ENCODE measurements around the gene USP38. TPM values are rescaled to one million over a fixed set of nuclear protein-coding genes. Genes with fewer than 3 reads are reported as not detected.
"Not testable (repeated sequence)": the region's sequence is repeated elsewhere in the genome, so short reads cannot be mapped to it uniquely, and the experiment has no call there.

USP38 gene, protein sequence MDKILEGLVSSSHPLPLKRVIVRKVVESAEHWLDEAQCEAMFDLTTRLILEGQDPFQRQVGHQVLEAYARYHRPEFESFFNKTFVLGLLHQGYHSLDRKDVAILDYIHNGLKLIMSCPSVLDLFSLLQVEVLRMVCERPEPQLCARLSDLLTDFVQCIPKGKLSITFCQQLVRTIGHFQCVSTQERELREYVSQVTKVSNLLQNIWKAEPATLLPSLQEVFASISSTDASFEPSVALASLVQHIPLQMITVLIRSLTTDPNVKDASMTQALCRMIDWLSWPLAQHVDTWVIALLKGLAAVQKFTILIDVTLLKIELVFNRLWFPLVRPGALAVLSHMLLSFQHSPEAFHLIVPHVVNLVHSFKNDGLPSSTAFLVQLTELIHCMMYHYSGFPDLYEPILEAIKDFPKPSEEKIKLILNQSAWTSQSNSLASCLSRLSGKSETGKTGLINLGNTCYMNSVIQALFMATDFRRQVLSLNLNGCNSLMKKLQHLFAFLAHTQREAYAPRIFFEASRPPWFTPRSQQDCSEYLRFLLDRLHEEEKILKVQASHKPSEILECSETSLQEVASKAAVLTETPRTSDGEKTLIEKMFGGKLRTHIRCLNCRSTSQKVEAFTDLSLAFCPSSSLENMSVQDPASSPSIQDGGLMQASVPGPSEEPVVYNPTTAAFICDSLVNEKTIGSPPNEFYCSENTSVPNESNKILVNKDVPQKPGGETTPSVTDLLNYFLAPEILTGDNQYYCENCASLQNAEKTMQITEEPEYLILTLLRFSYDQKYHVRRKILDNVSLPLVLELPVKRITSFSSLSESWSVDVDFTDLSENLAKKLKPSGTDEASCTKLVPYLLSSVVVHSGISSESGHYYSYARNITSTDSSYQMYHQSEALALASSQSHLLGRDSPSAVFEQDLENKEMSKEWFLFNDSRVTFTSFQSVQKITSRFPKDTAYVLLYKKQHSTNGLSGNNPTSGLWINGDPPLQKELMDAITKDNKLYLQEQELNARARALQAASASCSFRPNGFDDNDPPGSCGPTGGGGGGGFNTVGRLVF
- total RNA-seq (28.7 TPM), polyA plus RNA-seq (9.5 TPM)

DNA sequence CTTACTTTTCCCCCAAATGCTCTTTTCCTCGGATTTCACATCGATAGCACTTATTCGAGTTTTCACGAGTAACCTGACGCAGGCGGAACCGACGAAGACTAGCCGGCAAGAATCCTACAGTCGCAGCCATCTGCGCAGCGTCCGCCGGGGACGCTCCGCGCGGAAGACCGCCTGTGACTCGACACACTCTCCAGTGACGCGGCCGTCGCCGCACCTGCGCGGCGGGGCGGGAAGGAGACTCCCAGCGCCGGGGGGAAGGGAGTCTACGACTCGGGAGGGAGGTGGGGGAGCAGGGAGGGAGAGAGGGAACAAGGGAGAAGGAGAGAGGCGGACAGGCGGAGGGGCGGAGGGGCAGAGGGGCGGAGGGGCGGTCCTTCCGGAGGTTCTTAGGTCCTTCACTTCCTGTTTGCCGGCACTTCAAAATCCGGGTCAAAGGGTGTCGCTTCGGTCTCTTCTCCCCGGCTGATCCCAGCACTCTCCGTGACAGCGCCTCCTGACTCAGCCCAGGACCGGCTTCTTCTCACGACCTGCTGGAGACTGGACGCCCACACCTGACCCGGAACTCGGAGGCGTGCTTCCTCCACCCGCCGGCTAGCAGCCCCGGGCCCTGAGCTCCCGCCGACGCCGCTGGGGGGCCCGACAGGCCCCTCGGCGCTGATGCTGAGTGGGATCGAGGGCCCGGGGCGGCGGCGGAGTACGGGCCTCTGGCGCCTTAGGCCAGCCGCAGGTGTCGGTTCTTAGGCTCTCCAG is at the start of gene USP38:
USP38 (plus strand) TSS at position 415 of the 750 bp plus-strand sequence. CDS start 534 bp downstream, outside the sequence.
- H3K4me3 ChIP-seq (ENCODE audit: low read depth, low read length), result peak within 1 kb of the TSS; percentile 95
- DNase-seq (ENCODE audit: extremely low spot score), result peak; percentile 80
- H3K27ac ChIP-seq (ENCODE audit: low read depth), result peak within 1 kb of the TSS; percentile 93
- H3K36me3 ChIP-seq (ENCODE audit: insufficient read depth), result no peaks in the 10 kb centered on the region
- WGBS, result under 1% methylated on average over 70 of the region's 71 CpGs
- no peaks in the 10 kb centered on the region for H3K4me1 ChIP-seq (ENCODE audit: insufficient read depth)

DNA sequence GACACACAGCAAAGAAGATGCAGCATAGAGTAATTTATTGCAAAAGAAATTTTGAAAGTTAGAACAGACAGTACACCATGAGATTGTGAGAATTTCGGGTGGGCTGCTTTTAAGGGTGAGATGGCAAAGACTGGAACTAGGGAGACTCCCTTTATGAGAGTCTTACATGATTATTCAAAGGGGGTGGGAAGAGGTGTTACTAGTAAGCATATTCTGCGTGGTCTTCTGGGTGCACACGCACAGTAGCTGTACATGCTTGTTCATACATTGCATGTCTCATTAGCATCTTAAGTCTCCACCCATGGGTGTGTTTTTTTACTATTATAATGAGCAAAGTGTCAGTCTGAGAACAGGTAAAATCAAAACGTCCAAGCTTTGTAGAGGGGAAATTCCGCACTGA is 49.4 kb upstream of the USP38 start:
- H3K36me3 ChIP-seq (ENCODE audit: insufficient read depth), result no peaks in the 10 kb centered on the region
- no peak overlapping the region for H3K27ac ChIP-seq (ENCODE audit: low read depth)
- WGBS, result 86% methylated on average over 5 of the region's 5 CpGs
- no peaks in the 10 kb centered on the region for H3K4me1 ChIP-seq (ENCODE audit: insufficient read depth)
- DNase-seq (ENCODE audit: extremely low spot score), result no peak
- no peak overlapping the region for H3K4me3 ChIP-seq (ENCODE audit: low read depth, low read length)

DNA sequence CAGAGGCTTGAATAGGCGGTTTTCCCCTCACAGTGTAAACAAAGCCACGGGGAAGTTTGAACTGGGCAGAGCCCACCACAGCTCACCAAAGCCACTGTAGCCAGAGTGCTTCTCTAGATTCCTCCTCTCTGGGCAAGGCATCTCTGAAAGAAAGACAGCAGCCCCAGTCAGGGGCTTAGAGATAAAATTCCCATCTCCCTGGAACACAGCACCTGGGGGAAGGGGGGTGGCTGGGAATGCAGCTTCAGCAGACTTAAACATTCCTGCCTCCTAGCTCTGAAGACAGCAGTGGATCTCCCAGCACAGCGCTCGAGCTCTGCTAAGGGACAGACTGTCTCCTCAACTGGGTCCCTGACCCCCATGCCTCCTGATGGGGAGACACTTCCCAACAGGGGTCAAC is 44.0 kb upstream of the USP38 start:
- H3K4me1 ChIP-seq (ENCODE audit: insufficient read depth), result no peaks in the 10 kb centered on the region
- H3K27ac ChIP-seq (ENCODE audit: low read depth), result no peak overlapping the region
- WGBS, result 74% methylated on average over 4 of the region's 4 CpGs
- no peak overlapping the region for H3K4me3 ChIP-seq (ENCODE audit: low read depth, low read length)
- H3K36me3 ChIP-seq (ENCODE audit: insufficient read depth), result no peaks in the 10 kb centered on the region
- DNase-seq (ENCODE audit: extremely low spot score), result no peak

DNA sequence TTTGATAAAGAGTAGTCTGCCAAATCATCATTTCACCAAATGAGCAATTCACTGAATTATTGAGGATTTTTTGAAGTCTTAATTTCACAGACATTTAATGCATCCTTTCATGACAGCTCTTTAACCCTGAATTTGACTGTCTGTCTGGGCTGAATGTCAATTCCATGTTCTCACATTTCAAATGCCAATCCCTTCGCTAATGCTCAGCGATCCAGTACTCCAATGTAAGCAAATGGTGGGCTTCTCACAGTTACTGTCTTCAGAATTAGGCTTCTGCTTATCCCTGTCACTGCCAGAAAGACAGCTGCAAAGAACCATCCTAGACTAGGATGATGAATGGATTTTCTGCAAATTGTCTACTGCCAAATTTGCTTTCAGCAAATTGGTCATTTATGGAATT is 36.2 kb upstream of the USP38 start:
- no peaks in the 10 kb centered on the region for H3K4me1 ChIP-seq (ENCODE audit: insufficient read depth)
- DNase-seq (ENCODE audit: extremely low spot score), result no peak
- H3K27ac ChIP-seq (ENCODE audit: low read depth), result no peak overlapping the region
- WGBS, result 77% methylated on average over 2 of the region's 2 CpGs
- no peak overlapping the region for H3K4me3 ChIP-seq (ENCODE audit: low read depth, low read length)
- H3K36me3 ChIP-seq (ENCODE audit: insufficient read depth), result no peaks in the 10 kb centered on the region

DNA sequence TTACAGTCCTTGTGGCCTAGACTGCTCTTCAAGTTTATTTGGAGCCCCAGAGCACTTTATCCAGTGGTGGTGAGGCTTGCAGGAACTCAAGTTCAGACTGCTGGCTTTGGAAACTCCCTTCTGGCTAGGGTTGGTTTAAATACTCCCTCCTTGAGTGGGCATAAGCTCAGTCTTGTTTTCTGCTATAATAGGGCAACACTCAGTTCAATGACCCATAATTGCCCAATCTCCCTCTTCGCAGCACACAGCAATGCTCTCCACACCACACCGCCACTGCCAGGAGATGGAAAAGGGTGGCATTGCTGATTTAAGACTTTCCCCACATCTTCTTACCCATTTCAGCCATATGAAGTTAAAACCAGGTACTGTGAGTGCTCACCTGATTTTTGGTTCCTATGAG is 27.9 kb upstream of the USP38 start:
- H3K36me3 ChIP-seq (ENCODE audit: insufficient read depth), result no peaks in the 10 kb centered on the region
- H3K4me1 ChIP-seq (ENCODE audit: insufficient read depth), result no peaks in the 10 kb centered on the region
- no peak for DNase-seq (ENCODE audit: extremely low spot score)
- no peak overlapping the region for H3K27ac ChIP-seq (ENCODE audit: low read depth)
- no peak overlapping the region for H3K4me3 ChIP-seq (ENCODE audit: low read depth, low read length)
- WGBS, result 97% methylated on average over 2 of the region's 2 CpGs

DNA sequence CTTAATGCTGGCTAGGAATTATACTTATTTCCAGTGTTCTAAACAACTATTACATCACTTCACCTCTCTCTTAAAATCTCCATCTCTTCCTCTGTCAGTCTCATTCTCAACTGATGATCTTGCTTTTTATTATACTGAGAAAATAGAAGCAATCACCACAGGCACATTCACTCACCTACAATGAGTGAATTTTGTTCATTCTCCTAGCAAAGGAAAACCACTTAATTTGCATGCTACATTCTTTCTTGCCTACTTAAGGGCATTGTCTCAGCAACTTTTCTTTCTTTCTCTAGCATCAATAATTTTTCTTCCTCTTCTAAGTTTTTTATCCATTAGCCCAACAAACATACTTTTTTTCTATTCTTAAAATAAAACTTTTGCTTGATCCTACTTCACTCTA is 21.1 kb upstream of the USP38 start:
- Histone ChIP-seq H3K36me3 (ENCODE audit: insufficient read depth) (no peaks in the 10 kb centered on the region), H3K4me1 (ENCODE audit: insufficient read depth) (no peaks in the 10 kb centered on the region), H3K4me3 (ENCODE audit: low read depth, low read length) (no peak overlapping the region), H3K27ac (ENCODE audit: low read depth) (no peak overlapping the region)
- no peak for DNase-seq (ENCODE audit: extremely low spot score)

DNA sequence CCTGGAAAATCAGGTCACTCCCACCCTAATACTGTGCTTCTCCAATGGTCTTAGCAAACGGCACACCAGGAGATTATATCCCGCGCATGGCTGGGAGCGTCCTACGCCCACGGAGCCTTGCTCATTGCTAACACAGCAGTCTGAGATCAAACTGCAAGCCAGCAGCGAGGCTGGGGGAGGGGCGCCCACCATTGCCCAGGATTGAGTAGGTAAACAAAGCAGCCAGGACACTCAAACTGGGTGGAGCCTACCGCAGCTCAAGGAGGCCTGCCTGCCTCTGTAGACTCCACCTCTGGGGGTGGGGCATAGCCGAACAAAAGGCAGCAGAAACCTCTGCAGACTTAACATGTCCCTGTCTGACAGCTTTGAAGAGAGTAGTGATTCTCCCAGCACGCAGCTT is 18.0 kb upstream of the USP38 start:
- not testable (repeated sequence) for H3K4me1 ChIP-seq (ENCODE audit: insufficient read depth); H3K27ac ChIP-seq (ENCODE audit: low read depth); H3K36me3 ChIP-seq (ENCODE audit: insufficient read depth); DNase-seq (ENCODE audit: extremely low spot score); H3K4me3 ChIP-seq (ENCODE audit: low read depth, low read length)
- WGBS, result 93% methylated on average over 11 of the region's 11 CpGs

DNA sequence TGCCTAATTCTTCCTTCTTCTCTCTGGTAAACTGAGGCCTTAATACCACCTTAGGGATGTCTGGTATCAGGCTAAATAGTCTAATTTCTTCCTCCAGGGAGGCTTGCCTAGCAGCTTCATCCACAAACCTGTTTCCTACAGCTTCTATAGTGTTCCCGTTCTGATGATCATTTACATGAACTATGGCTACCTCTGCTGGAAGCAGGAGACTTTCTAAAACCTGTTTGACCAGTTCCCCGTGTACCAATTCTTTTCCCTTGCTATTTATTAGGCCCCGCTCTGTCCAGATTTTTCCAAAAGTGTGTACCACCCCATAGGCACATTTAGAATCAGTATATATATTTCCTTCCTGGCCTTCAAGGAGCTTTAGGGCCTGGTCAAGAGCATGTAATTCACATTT is 5.8 kb upstream of the USP38 start:
- WGBS, result 94% methylated on average over 3 of the region's 3 CpGs
- H3K36me3 ChIP-seq (ENCODE audit: insufficient read depth), result no peaks in the 10 kb centered on the region

DNA sequence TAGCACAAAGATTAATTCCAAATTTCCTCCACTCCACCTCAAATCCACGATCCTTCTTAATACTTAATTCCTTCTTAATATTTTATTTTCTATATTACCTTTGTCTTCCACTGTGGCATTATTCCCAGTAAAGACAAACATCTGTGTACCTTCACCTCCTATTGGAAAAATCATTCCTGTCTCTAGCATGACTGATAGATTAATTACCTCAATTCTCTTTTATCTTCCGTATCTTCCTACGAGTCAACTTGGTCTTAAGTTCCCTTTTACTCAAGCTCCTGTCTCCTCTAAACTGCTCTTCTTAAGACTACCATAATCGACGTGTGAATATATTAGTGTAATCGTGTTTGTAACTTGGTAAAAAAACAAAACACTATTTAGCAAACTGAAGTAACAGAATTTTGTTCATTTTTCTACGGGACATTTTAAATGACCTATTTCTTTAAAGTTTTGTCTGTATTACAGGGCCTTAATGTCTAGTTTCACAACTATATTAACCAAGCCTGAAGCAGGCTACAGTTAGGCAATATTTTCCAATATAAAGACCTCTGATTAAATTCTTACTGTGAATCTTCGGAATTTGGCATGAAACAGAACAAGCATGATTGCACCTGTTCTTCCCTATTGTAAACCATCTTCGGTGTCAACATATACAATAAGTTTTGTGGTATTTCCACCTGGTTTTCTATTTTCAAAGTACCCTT is 1.1 kb upstream of the USP38 start:
- no peaks in the 10 kb centered on the region for H3K4me1 ChIP-seq (ENCODE audit: insufficient read depth)
- peak overlapping the region; percentile 95 for H3K4me3 ChIP-seq (ENCODE audit: low read depth, low read length)
- no peak overlapping the region for H3K27ac ChIP-seq (ENCODE audit: low read depth)
- 55% methylated on average over 9 of the region's 9 CpGs for WGBS
- no peaks in the 10 kb centered on the region for H3K36me3 ChIP-seq (ENCODE audit: insufficient read depth)
- no peak for DNase-seq (ENCODE audit: extremely low spot score)

More for the DNA sequence above, 5.8 kb upstream of the USP38 start:
- no peak for DNase-seq (ENCODE audit: extremely low spot score)
- no peak overlapping the region for H3K4me3 ChIP-seq (ENCODE audit: low read depth, low read length)
- H3K4me1 ChIP-seq (ENCODE audit: insufficient read depth), result no peaks in the 10 kb centered on the region
- H3K27ac ChIP-seq (ENCODE audit: low read depth), result no peak overlapping the region

DNA sequence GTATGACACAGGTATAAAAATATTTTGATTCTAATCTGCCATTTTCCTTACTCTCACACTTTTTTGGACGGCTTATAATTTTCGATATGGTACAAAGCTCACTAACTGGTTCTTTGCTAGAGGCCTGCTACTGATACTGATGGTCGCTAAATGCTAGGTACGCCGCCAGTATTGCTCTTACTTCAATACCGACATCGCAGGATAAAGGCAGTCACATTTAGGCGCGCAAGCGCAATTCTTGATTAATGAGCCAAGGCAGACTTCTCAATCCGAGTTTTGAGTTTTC is 557 bp upstream of the USP38 start:
- DNase-seq (ENCODE audit: extremely low spot score), result no peak
- Histone ChIP-seq H3K27ac (ENCODE audit: low read depth) (peak overlapping the region; percentile 90), H3K4me3 (ENCODE audit: low read depth, low read length) (peak overlapping the region; percentile 95), H3K4me1 (ENCODE audit: insufficient read depth) (no peaks in the 10 kb centered on the region), H3K36me3 (ENCODE audit: insufficient read depth) (no peaks in the 10 kb centered on the region)
- WGBS, result under 1% methylated on average over 11 of the region's 11 CpGs

DNA sequence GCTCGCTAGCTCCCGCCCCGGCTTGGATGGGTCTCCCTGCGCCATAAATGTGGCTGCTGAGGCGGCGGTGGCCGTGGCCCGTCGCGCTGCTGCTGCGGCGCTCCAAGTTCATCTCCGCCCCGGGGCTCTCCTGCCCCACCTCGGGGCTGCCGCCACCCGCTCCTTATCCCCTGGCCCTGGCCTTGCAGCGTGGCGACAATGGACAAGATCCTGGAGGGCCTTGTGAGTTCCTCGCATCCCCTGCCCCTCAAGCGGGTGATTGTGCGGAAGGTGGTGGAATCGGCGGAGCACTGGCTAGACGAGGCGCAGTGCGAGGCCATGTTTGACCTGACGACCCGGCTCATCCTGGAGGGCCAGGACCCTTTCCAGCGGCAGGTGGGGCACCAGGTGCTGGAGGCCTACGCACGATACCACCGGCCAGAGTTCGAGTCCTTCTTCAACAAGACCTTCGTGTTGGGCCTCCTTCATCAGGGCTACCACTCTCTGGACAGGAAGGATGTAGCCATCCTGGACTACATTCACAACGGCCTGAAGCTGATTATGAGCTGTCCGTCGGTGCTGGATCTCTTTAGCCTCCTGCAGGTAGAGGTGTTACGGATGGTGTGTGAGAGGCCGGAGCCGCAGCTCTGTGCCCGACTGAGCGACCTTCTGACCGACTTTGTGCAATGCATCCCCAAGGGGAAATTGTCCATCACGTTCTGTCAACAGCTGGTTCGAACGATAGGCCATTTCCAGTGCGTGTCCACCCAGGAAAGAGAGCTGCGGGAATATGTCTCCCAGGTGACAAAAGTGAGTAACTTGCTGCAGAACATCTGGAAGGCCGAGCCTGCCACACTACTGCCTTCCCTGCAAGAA is 763 bp downstream of the USP38 start:
- no peaks in the 10 kb centered on the region for H3K36me3 ChIP-seq (ENCODE audit: insufficient read depth)
- under 1% methylated on average over 50 of the region's 50 CpGs for WGBS
- H3K27ac ChIP-seq (ENCODE audit: low read depth), result peak overlapping the region; percentile 93
- H3K4me3 ChIP-seq (ENCODE audit: low read depth, low read length), result peak overlapping the region; percentile 95
- H3K4me1 ChIP-seq (ENCODE audit: insufficient read depth), result no peaks in the 10 kb centered on the region
- DNase-seq (ENCODE audit: extremely low spot score), result no peak

DNA sequence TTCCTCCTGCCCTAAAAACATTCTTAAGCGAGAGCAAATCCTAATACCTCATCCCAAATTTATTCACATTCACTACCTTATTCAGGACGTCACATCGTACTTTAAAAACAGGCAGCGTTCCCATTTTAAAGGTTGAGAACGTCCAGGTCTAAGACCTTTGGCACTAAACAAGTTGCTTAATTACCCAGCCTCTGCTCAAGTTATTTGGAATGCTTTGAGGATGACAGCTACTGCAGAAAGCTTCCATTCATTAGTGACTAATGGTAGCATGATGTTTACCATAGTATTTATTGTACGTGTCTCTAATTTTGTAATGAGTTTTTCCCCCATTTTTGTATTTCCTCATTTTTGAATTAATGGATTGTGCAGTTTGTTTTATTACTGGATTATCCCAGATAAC is 1.5 kb downstream of the USP38 start:
- H3K27ac ChIP-seq (ENCODE audit: low read depth), result no peak overlapping the region
- H3K4me1 ChIP-seq (ENCODE audit: insufficient read depth), result no peaks in the 10 kb centered on the region
- 4% methylated on average over 6 of the region's 6 CpGs for WGBS
- H3K4me3 ChIP-seq (ENCODE audit: low read depth, low read length), result peak overlapping the region; percentile 95
- no peaks in the 10 kb centered on the region for H3K36me3 ChIP-seq (ENCODE audit: insufficient read depth)
- DNase-seq (ENCODE audit: extremely low spot score), result no peak

All from urinary bladder (tissue), 4 donors.